Fibroblast of skin of right quadriceps (primary cell): ENCODE results near the gene NPS.

Source experiments
- DNase-seq: peaks from one replicate; pipeline ENCODE4 v3.0.0-alpha.2; 2013

NPS gene

GRCh38 chr10:127563718-127564553, 14.8 kb downstream of the NPS start:
- DNase-seq, result no peak

- no peak for DNase-seq
These were observed 15.5 kb downstream of the NPS start for GRCh38 chr10:127564644-127565043.

- no peak for DNase-seq
These were observed 16.5 kb downstream of the NPS start for GRCh38 chr10:127565583-127565982.

GRCh38 chr10:127569210-127569609, 20.1 kb downstream of the NPS start:
- no peak for DNase-seq

- DNase-seq, result no peak
These were observed 20.9 kb downstream of the NPS start for GRCh38 chr10:127570036-127570435.

GRCh38 chr10:127571386-127571785, 22.3 kb downstream of the NPS start:
- no peak for DNase-seq

GRCh38 chr10:127576051-127576450, 26.9 kb downstream of the NPS start:
- DNase-seq, result no peak

GRCh38 chr10:127576740-127577161, 27.6 kb downstream of the NPS start:
- no peak for DNase-seq

GRCh38 chr10:127577376-127578258, 28.5 kb downstream of the NPS start:
- peak; percentile 24 for DNase-seq

- no peak for DNase-seq
These were observed 29.3 kb downstream of the NPS start for GRCh38 chr10:127578259-127578960.

- no peak for DNase-seq
These were observed 29.8 kb downstream of the NPS start for GRCh38 chr10:127578961-127579305.

GRCh38 chr10:127579640-127580039, 30.5 kb downstream of the NPS start:
- no peak for DNase-seq

GRCh38 chr10:127580822-127581221, 31.7 kb downstream of the NPS start:
- no peak for DNase-seq

GRCh38 chr10:127585519-127586023, 36.5 kb downstream of the NPS start:
- DNase-seq, result no peak

- DNase-seq, result no peak
These were observed 38.7 kb downstream of the NPS start for GRCh38 chr10:127587668-127588365.

- no peak for DNase-seq
These were observed 43.5 kb downstream of the NPS start for GRCh38 chr10:127592586-127592985.

- DNase-seq, result no peak
These were observed 51.4 kb downstream of the NPS start for GRCh38 chr10:127600479-127600878.
